HPDE6-E6E7 (cell line): ENCODE data around the gene PCBD1.

ENCODE experiments used
- DNase-seq: peaks from one replicate; pipeline ENCODE4 v3.0.0; 2011; ENCODE audit warnings: missing footprints; ENCODE audit errors: extremely low spot score

PCBD1 gene

DNA sequence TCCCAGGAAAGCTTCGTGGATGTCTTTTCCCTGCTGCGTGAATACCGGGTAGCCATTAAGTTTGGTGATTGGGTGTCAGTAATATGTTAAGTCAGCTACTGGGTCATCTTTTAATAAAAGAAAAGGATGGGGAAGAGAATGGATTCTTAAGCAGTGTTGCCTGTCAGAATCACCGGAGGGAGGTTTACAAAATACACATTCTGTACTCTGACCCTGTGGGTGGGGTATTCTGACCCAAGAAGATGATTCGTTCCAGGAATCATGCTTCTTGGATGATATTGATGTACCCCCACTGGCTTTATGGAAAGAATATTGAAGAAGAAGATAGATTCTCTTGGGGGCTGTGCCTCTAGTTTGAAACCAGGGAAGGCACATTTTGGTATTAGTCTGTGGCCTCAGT, 54.3 kb downstream of the PCBD1 start:
- no peak for DNase-seq

DNA sequence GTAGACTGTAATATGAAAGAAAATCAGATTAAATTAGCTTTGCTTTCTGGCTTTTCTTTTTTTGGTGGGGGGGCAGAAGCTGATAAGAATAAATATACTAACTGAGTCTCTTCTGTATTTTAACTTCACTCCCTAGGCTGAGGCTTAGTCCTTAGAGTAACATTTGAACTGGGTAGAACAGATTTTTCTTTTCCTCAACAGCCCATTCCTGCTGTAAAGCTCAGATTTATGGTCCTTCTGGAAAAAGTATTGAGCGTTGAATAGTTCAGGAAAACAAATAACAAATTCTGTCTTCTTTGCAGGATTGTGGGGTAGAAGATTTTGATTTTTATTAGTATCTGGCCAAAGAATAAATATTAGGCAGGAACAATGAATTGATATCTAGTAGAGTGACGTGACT, 54.8 kb downstream of the PCBD1 start:
- no peak for DNase-seq
